A549 (cell line): ENCODE measurements around the gene RAD51B. TPM values are rescaled to one million over a fixed set of nuclear protein-coding genes. Genes with fewer than 3 reads are reported as not detected.

ENCODE experiments used
- ATAC-seq, 2 experiments: fragments of 200-7000 bp in 1 of 2; fragments of >200 bp in 1 of 2; cut with Nextera tagmentation in 1 of 2; cut with Tn5 transposase in 1 of 2; 3 replicates each; pipeline versions ENCODE4 v1.8.0 to v1.9.1; 2018 to 2020; ENCODE audit warnings: mild to moderate bottlenecking in 1 of 2, moderate library complexity in 1 of 2
- CTCF ChIA-PET: fragments of 300-600 bp; sonication (Branson Sonifier 250); formaldehyde crosslinking; extraction: SDS; loops from one replicate; lab custom pipeline; 2021; ENCODE audit warnings: antibody characterized with exemption, inconsistent platforms; lab: Yijun Ruan, JAX
- POLR2A ChIA-PET: fragments of 350-600 bp; formaldehyde crosslinking; extraction: SDS; loops from one replicate; lab custom pipeline; 2021; ENCODE audit warnings: antibody characterized with exemption, inconsistent platforms; lab: Yijun Ruan, JAX
- DNase-seq, 2 experiments: peaks; one replicate each; pipeline versions ENCODE4 v3.0.0 to v3.0.0-alpha.2; 2011 to 2016; ENCODE audit warnings: low read depth in 1 of 2, low spot score in 1 of 2
- FAIRE-seq: peaks from 2 replicates; lab custom pipeline; 2011; peaks lifted over from hg19 to GRCh38; lab: Jason Lieb, UNC
- H3K27ac ChIP-seq, 2 experiments: fragments of >200 bp; sonication (Bioruptor Twin); formaldehyde crosslinking; 3 replicates each; pipeline ENCODE4 v1.5.1; 2016 to 2017
- H3K4me1 ChIP-seq: fragments of >200 bp; sonication (Bioruptor Twin); formaldehyde crosslinking; 3 replicates; pipeline ENCODE4 v1.6.1; 2016
- H3K4me2 ChIP-seq: fragments of >200 bp; sonication (Bioruptor Twin); formaldehyde crosslinking; 3 replicates; pipeline ENCODE4 v1.6.1; 2016
- H3K4me3 ChIP-seq: fragments of >200 bp; sonication (Bioruptor Twin); formaldehyde crosslinking; 3 replicates; pipeline ENCODE4 v1.5.1; 2016
- H3K9me3 ChIP-seq: fragments of >200 bp; sonication (Bioruptor Twin); formaldehyde crosslinking; 3 replicates; pipeline ENCODE4 v1.6.1; 2016
- BHLHE40 ChIP-seq: IDR thresholded peaks from 2 replicates; pipeline ENCODE4 v1.6.1; 2012; ENCODE audit warnings: low read depth, low read length, inconsistent platforms
- CBX2 ChIP-seq: fragments of 200-600 bp; sonication (generic); IDR thresholded peaks from 2 replicates; pipeline ENCODE4 v1.6.1; 2016; ENCODE audit warnings: low read depth, mild to moderate bottlenecking, borderline replicate concordance
- EP300 ChIP-seq, 2 experiments: fragments of >200 bp; sonication (Bioruptor Twin); formaldehyde crosslinking; IDR thresholded peaks; 2 replicates in 1 of 2; 3 replicates in 1 of 2; pipeline ENCODE4 v1.6.1; 2016 to 2017
- ESRRA ChIP-seq: fragments of 150-350 bp; IDR thresholded peaks from 2 replicates; pipeline ENCODE4 v1.6.1; 2014; ENCODE audit warnings: mild to moderate bottlenecking, low read length, borderline replicate concordance
- FOSB ChIP-seq: fragments of 250-450 bp; sonication (Bioruptor Pico); IDR thresholded peaks from 2 replicates; pipeline ENCODE4 v1.5.0; 2020; ENCODE audit warnings: mild to moderate bottlenecking, moderate library complexity
- FOXS1 ChIP-seq: fragments of 250-450 bp; sonication (Bioruptor Pico); IDR thresholded peaks from 2 replicates; pipeline ENCODE4 v1.5.0; 2020; ENCODE audit warnings: mild to moderate bottlenecking, moderate library complexity
- HDAC2 ChIP-seq: fragments of 200-600 bp; sonication (generic); IDR thresholded peaks from 2 replicates; pipeline ENCODE4 v1.6.1; 2016
- HES2 ChIP-seq: fragments of >200 bp; sonication (Bioruptor Twin); formaldehyde crosslinking; IDR thresholded peaks from 2 replicates; pipeline ENCODE4 v1.6.1; 2016
- HMGXB4 ChIP-seq: fragments of 250-450 bp; sonication (Bioruptor Pico); IDR thresholded peaks from 2 replicates; pipeline ENCODE4 v1.5.0; 2021; ENCODE audit warnings: mild to moderate bottlenecking, moderate library complexity, borderline replicate concordance
- HOXA7 ChIP-seq: fragments of 250-450 bp; sonication (Bioruptor Pico); IDR thresholded peaks from 2 replicates; pipeline ENCODE4 v1.5.0; 2020; ENCODE audit warnings: mild to moderate bottlenecking, moderate library complexity
- HOXB13 ChIP-seq: fragments of 250-450 bp; sonication (Bioruptor Pico); IDR thresholded peaks from 2 replicates; pipeline ENCODE4 v1.5.0; 2020; ENCODE audit warnings: low read depth, mild to moderate bottlenecking, moderate library complexity
- JUN ChIP-seq, 2 experiments: fragments of >200 bp; sonication (Bioruptor Twin); formaldehyde crosslinking; IDR thresholded peaks; 2 replicates in 1 of 2; 3 replicates in 1 of 2; pipeline ENCODE4 v1.6.1; 2016 to 2017
- JUNB ChIP-seq: fragments of >200 bp; sonication (Bioruptor Twin); formaldehyde crosslinking; IDR thresholded peaks from 2 replicates; pipeline ENCODE4 v1.6.1; 2016
- MAFK ChIP-seq: fragments of 450-650 bp; IDR thresholded peaks from 2 replicates; pipeline ENCODE4 v1.6.1; 2014; ENCODE audit not compliant: partially characterized antibody
- POLR2A ChIP-seq: IDR thresholded peaks from 2 replicates; pipeline ENCODE4 v1.6.1; 2012; ENCODE audit warnings: mild to moderate bottlenecking, low read length
- RAD21 ChIP-seq, 2 experiments: fragments of >200 bp in 1 of 2; sonication (Bioruptor Twin) in 1 of 2; formaldehyde crosslinking in 1 of 2; IDR thresholded peaks in 1 of 2; conservative IDR thresholded peaks in 1 of 2; 2 replicates in 1 of 2; 3 replicates in 1 of 2; pipeline ENCODE4 v1.6.1; 2012 to 2018; ENCODE audit warnings: inconsistent platforms in 1 of 2
- RNF2 ChIP-seq: fragments of 200-600 bp; sonication (generic); IDR thresholded peaks from 2 replicates; pipeline ENCODE4 v1.6.1; 2016; ENCODE audit warnings: low read depth, mild to moderate bottlenecking, antibody characterized with exemption, moderate library complexity, borderline replicate concordance
- SREBF2 ChIP-seq: fragments of 450-650 bp; IDR thresholded peaks from 2 replicates; pipeline ENCODE4 v1.6.1; 2014; ENCODE audit warnings: mild to moderate bottlenecking, moderate library complexity
- WGBS: methylation state at CpG from one replicate; pipeline ENCODE4 v1.1.6; 2017; ENCODE audit errors: missing lambda C conversion rate; 5-methylcytosine and 5-hydroxymethylcytosine counted together
- polyA plus RNA-seq, 4 experiments: library from polyadenylated mRNA; depleted of rRNA in 3 of 4; stranded (reverse); fragments of >200 nt; fragmentation: RNase III in 1 of 4; extraction: RNeasy Plus Mini Kit Qiagen cat#74134 plus additional on column Dnase treatment in 1 of 4; gene quantifications; 2 replicates in 3 of 4; 3 replicates in 1 of 4; pipeline ENCODE4 v1.2.3, GENCODE V29; 2011 to 2017

Gene RAD51B
- polyA plus RNA-seq, 2 of the 4 experiments (the other 2 are of a cell fraction), result 7.2 to 10.8 TPM

GRCh38 chr14:68051146-68051545 lies 231.6 kb downstream of the RAD51B start (continued):
- no peak for TF ChIP-seq HMGXB4 (CRISPR knock-in tag)
- TF ChIP-seq FOSB (CRISPR knock-in tag), result no peak
- TF ChIP-seq RAD21 (conservative IDR thresholded peaks at IDR 0.05 in 1 of 2, IDR thresholded peaks at IDR 0.05 in 1 of 2), result no peak

GRCh38 chr14:68060198-68060597 lies 240.6 kb downstream of the RAD51B start:
- Histone ChIP-seq H3K9me3 (peaks cover 13% of the 10 kb centered on the region; the same call in 1 of the 3 replicates), H3K4me3 (no peak overlapping the region), H3K4me1 (no peaks in the 10 kb centered on the region), H3K4me2 (no peak overlapping the region), H3K27ac (no peak overlapping the region)
- FAIRE-seq (no peak), DNase-seq (no peak), ATAC-seq (no peak)
- WGBS, result 73% methylated on average over 1 of the region's 1 CpG
- ChIA-PET CTCF (interaction anchor here (0.7 kb wide), 1 partner anchor 116 kb away, joined by 3 read pairs; no protein-coding TSS in a partner anchor), POLR2A (interaction anchor here (0.6 kb wide), 1 partner anchor 145 kb away, joined by 10 read pairs; no protein-coding TSS in a partner anchor)
- no peak for TF ChIP-seq ESRRA
- TF ChIP-seq HOXB13 (CRISPR knock-in tag), result no peak
- TF ChIP-seq MAFK, result no peak
- no peak for TF ChIP-seq EP300 (IDR thresholded peaks at IDR 0.05)
- TF ChIP-seq HDAC2, result no peak
- no peak for TF ChIP-seq FOXS1 (CRISPR knock-in tag)

- TF ChIP-seq EP300 (IDR thresholded peaks at IDR 0.05) (no peak), MAFK (no peak), JUN (IDR thresholded peaks at IDR 0.05) (no peak), HES2 (no peak), JUNB (no peak), HOXA7 (CRISPR knock-in tag) (no peak), POLR2A (no peak), FOSB (CRISPR knock-in tag) (no peak), SREBF2 (no peak)
- peaks cover 13% of the 10 kb centered on the region; the same call in 1 of the 3 replicates for H3K9me3 ChIP-seq
- POLR2A ChIA-PET, result no interaction called here
- 94% methylated on average over 2 of the region's 2 CpGs for WGBS
- H3K4me3 ChIP-seq, result no peak overlapping the region
- no peak for FAIRE-seq
- no peak overlapping the region for H3K4me2 ChIP-seq
- ATAC-seq, result no peak
- H3K4me1 ChIP-seq, result peaks cover 6% of the 10 kb centered on the region; the same call in 2 of the 3 replicates
- CTCF ChIA-PET, result no interaction called here
- DNase-seq, result no peak
- no peak overlapping the region for H3K27ac ChIP-seq
These were observed 243.1 kb downstream of the RAD51B start for GRCh38 chr14:68062651-68063050.

- no peak for ATAC-seq
- no peak overlapping the region for H3K4me3 ChIP-seq
- DNase-seq, result no peak
- WGBS, result 93% methylated on average over 3 of the region's 3 CpGs
- no peak overlapping the region for H3K4me2 ChIP-seq
- CTCF ChIA-PET, result no interaction called here
- peaks cover 27% of the 10 kb centered on the region for H3K9me3 ChIP-seq
- H3K27ac ChIP-seq, result peak overlapping the region in 1 of 2 experiments; percentile 44; a peak in 2 of 6 replicates
- no peak for FAIRE-seq
- POLR2A ChIA-PET, result no interaction called here
- no peak for TF ChIP-seq RNF2
- no peak for TF ChIP-seq BHLHE40
- TF ChIP-seq CBX2, result no peak
- peaks cover 6% of the 10 kb centered on the region; the same call in 2 of the 3 replicates for H3K4me1 ChIP-seq
These were observed 245.7 kb downstream of the RAD51B start for GRCh38 chr14:68065322-68065721.
